GM19351 (cell line): Measurements from ENCODE around the gene TTC4.

Experiments used
- ATAC-seq: cut with Tn5 transposase; IDR thresholded peaks from one replicate; pipeline ENCODE4 v1.9.1; 2021; ENCODE audit warnings: mild to moderate bottlenecking, moderate library complexity; ENCODE audit not compliant: unreplicated experiment

TTC4 gene

DNA sequence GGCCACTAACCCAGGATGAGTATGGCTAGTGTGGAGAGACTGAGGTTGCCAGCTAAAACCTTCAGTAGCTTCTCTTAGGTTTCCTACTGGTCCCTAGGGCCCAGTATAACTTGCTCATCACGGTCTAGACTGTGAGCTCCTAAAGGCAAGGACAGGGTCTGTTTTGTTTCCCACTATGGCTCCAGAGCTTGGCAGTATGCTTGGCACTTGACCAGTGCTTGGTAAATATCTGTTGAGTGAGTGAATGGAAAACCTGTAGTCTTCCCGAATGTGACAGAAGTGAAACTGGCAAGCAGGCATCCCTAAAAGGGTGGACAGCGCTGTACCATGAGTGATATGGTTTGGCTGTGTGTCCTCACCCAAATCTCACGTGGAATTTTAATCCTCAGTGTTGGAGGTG lies 61.8 kb downstream of the TTC4 start:
- ATAC-seq: no peak

DNA sequence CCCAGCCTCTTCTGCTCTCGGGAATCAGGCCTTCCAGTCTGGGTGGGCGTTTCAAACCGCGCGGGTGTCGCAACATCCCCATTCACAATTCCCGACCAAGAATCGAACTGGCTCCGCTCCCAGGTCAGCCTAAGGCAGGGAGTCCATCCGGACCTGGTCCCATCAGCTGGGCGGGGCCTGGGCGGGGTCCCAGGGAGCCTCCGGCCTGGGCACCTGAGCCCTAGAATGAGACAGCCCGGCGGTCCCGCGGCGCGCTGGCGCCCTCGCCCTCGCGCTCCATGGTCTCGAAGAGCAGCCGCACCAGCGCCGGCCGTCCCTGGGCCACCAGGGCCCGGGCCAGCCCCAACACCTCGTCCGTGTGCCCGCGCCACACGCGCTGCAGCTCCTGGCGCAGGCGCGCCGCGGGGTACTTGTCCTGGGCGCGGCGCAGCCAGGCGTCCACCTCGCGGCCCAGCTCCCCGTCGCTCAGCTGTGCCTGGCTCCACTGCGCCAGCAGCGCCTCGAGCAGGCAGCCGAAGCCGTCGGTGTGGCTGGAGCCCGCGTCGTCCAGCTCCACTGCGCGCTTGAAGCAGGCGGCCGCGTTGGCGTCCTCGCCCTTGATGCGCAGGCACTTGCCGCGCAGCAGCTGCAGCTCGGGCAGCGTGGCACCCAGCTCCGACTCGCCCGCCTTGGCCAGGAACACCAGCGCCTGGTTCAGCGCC lies 65.5 kb downstream of the TTC4 start:
- ATAC-seq: no peak

DNA sequence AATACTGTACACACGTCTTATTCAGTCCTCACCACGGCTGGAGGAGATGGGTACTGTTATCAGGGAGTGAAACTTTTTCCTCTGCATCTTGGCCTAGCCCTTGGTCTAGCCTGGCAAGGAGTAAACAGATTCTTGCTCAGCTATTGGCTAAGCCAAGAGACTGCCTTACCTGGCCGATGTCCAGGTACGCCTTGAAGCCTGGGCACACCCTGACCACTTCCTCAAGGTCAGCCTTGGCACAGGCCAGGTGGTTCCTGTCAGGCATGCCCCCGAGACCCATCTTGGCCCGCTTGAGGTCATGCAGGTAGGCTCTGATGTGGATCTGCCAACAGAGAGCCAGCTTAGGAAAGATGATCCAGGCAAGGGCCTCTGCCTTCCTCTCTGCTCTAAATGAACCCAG lies 66.5 kb downstream of the TTC4 start:
- no peak for ATAC-seq

DNA sequence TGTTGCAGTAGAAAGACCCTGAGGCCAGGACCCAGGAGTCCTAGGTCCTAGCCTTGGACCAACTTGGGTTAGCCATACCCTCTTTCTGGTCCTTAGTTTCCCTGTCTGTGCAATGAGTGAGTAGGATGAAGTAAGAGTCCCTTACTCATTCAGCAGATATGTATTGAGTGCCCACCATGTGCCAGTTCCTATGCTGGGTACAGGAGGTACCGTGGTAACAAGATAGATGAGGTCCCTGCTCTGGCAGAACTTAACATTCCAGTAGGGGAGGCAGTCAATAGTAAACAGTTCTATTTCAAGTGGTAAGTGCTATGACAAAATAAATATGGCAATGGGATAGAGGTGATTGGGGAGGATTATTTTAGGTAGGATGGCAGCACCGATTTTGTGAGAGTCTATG lies 66.9 kb downstream of the TTC4 start:
- no peak for ATAC-seq

DNA sequence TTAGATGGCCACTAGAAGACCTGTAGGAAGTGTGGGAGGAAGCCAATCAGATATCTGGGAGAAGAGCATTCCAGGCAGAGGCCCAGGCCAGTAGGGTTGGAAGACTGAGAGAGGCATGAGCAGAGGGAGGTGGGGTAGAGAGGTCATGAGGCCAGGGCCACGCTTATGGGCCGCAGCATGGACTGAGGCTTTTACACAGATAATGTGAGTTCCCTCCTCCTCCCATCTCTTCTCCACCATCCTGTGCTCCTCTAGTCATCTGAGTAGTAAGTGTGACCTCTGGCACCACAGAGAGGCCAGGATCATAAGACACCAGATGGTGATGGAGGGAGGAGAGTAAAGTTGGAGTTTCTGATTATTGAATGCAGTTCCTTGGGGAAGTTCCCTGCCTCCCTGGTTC lies 68.4 kb downstream of the TTC4 start:
- ATAC-seq: no peak

DNA sequence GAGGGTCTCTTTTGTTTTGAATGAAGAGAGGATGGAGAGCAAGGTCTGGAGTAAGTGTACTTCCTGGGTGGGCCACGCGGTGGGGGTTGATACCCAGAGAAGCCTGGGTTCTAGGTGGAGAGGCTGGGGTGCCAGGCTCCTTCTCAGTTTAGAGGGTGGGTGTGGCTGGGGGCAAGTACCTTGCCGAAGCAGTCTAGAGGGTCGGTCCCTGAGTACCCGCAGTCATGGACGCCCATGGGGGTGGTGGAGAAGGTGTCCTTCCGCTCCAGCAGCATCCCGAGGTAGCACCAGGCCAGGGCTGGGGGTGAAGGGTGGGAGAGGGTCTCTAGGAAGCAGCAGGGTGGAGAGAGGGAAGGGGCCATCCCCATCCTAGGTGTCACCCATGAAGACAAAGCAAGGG lies 71.1 kb downstream of the TTC4 start:
- no peak for ATAC-seq

DNA sequence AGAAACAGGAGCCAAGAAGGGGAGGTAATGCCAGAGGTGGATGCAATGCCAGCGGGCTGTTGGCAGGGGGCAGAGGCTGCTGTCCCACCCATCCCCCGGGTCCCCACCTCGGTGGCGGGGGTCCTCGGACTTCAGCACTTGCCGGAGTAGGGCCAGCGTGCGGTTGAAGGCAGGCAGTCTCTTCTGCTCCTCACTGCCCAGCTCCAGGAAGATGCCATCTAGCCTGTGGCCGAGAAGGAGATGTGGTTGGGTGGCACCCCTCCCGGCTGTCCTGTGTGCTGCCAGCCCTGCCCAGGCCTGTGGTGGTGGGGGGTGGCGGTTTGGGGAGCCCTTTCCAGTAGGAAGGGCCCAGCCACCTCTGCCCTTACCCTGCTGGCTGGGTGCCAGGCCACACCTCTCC lies 71.9 kb downstream of the TTC4 start:
- ATAC-seq: no peak

DNA sequence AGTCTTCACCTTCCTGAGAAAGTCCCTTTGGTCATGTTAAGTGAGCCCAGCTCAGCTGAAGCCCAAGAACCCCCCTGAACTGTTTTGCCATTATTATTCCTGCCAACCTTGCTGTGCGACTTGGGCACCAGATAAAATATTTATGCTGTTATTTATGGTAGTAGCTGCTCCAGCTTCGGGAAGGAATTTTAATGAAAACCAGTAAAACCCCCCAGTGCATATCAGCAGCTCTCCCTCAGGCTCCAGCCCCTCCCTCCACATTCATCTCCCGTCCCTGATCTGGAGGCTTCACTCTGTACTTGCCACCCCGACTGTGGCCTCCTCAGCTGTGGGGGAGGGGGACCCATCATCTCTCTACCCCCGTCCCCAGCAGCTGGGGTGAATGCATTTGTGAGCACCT lies 72.8 kb downstream of the TTC4 start:
- no peak for ATAC-seq

DNA sequence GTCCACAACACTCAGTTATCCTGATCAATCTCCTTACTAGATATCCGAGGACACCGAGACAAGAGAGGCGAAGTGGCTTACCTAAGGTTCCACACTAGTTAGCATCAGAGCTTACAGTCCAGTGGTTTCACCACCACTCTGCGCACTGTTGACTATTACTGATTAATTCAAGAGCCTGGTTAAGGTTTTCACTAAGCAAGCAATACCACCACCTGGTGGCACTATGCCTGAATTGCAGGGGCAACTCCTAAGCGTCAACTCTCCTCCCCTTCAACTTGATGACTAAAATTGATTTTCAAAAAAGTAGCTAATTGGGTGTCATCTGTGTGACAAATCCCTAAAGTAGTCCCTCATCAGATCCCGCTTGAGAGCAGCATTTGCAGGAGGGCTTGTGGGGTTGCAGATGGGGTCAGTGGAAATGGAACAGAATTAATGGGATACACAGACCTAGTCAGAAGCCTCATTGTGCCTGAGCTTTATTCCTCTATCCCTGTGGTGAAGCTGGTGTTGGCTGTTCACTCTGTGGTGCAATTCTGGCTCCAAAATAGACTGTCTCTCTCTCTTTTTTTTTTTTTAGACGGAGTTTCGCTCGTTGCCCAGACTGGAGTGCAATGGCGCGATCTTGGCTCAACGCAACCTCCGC lies 76.3 kb downstream of the TTC4 start:
- ATAC-seq: no peak
